ENCODE measurements around the gene EVPLL.
"Not testable (repeated sequence)": the region's sequence is repeated elsewhere in the genome, so short reads cannot be mapped to it uniquely, and the experiment has no call there.

The EVPLL gene

DNA sequence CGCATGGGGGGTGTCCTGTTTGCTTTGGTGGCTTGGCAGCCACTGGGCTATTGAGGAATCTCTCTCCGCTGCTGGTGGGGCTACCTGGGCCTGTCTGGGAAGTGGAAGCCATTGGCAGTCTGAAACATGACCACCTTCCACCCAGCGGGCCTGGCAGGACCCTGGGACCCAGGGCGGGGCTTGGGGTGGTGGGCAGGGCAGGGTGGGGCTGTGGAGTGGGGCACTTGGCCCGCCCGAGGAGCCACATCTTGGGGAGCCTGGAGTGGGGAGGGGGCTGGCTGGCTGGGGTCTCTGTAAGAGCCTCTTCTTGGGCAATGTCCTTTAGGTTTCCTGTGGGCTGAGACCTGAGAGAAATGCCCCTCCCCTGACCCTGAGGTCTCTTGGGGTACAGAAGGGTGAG lies 48.0 kb downstream of the EVPLL start:
- not testable (repeated sequence) for DNase-seq (ENCODE audit: low read depth)

- DNase-seq (ENCODE audit: low read depth), result not testable (repeated sequence)
Observed at GRCh38 chr17:18426639-18427038, 49.1 kb downstream of the EVPLL start.

DNA sequence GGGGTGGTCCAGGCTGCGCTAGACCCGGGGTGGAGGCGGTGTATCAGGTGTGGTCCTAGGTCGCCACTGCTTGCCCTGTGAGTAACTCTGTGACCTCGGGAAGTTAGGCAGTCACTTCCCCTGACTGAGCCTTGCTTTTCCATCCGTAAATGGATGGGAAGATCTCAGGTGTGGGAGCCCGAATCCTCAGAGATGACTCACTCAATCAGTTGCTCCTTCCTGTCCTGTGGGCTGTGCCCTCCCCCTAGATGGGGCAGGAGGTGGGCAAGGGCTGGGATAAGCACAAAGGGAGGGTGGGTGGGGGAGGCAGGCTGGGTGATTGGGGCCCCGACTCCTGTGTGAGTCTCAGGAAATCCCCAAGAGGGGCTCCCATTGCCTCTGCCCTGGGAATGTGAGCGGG lies 54.6 kb downstream of the EVPLL start:
- not testable (repeated sequence) for DNase-seq (ENCODE audit: low read depth)
